ENCODE data around the gene KCNN1.
A peak's percentile ranks its signal among the peaks of the same experiment; 100 is the strongest.

KCNN1 gene

DNA sequence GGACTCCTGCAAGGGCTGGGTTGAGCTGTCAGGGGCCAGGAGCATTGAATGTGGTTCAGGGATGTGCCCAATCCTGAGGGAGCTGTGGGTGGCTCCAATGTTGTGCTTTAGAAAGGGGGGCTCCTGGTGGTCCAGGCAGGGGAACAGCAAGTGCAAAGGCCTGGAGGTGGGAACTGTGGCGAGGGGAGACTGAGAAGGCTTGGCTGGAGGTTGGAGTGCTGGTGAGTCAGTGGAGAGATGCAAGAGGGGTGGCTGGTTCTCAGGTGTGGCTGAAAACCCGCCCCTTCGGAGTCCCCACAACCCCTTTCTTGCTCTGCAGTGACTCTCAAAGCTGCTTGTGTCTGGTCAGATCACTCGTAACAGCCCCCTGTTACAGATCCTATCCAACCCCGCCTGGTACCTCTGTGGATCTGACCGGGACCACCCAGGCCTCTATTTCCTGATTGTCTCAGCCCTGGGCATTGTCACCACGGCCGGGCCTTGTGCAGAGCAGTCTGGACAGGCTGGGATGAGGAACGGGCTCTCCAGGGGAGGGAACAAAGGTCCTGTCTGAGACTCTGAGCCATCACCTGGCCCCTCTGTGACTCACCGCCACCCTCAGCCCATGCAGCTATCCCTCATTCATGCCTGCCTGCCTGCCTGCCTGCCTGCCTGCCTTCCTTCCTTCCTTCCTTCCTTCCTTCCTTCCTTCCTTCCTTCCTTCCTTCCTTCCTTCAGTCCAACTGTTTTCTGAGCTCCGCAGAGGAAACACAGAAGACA is 1.4 kb upstream of the KCNN1 start:
- DNase-seq (ENCODE audit: insufficient read length, low spot score) (peak; percentile 13), FAIRE-seq (no peak)
- TF ChIP-seq, protein P1, sequence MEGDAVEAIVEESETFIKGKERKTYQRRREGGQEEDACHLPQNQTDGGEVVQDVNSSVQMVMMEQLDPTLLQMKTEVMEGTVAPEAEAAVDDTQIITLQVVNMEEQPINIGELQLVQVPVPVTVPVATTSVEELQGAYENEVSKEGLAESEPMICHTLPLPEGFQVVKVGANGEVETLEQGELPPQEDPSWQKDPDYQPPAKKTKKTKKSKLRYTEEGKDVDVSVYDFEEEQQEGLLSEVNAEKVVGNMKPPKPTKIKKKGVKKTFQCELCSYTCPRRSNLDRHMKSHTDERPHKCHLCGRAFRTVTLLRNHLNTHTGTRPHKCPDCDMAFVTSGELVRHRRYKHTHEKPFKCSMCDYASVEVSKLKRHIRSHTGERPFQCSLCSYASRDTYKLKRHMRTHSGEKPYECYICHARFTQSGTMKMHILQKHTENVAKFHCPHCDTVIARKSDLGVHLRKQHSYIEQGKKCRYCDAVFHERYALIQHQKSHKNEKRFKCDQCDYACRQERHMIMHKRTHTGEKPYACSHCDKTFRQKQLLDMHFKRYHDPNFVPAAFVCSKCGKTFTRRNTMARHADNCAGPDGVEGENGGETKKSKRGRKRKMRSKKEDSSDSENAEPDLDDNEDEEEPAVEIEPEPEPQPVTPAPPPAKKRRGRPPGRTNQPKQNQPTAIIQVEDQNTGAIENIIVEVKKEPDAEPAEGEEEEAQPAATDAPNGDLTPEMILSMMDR (IDR thresholded peaks at IDR 0.05; ENCODE audit: insufficient read depth, missing control alignments), result no peak

DNA sequence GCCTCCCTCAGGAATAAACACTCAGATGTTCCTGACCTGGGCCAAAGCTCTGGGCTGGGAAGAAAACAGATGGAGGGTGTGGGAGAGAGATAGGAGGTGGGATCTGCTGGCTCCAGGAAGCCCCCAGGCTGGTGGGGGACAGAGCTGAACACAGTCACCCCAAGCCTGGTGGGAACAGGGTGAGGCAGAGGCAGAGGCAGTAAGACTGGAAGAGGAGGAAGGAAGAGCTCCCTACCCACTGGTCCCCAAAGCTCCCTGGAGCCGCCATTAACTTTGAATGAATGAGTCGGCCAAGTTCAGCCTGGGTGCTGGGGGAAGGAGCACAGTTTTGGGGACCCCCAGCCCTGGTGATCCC is 801 bp upstream of the KCNN1 start:
- peak; percentile 12 for DNase-seq (ENCODE audit: insufficient read length, low spot score)
- TF ChIP-seq, protein P1 (IDR thresholded peaks at IDR 0.05; ENCODE audit: insufficient read depth, missing control alignments), result no peak
- no peak for FAIRE-seq

DNA sequence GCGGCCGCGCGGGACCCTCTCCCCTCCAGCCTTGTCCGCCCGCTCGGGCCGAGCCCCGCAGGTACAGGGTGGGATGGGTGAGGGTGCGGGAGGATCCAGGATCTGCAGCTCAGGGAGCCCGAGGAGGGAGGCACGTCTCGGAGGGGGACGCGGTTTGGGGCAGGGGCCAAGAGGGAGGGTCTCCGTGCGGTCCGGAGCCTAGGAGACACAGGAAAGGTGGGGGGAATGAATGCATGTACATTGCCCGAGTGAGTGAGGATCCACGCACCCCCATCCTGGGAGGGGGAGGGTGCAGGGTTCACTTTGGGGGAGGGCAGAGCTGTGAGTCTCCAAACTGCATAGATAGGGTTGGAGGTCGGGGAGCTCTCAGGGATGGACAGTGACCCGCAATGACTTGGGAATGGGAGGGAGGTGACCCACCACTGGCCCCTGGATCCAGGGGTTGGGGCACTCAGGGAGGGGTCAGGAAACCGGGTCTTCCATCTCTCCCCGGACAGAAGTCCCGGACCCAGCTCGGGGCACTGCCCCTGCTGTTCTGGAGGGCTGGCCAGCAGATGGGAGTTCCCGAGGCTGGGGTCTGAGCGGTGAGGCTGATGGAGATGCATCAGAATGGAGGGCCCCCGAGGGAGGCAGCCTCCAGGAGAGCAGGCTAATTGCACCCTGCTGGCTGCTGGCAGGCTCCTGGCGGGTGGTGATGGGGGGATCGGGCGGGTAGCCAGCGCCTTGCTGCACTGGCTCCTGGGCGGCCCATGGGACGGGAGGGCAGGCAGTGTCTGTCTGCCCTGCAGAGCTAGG is 547 bp downstream of the KCNN1 start:
- FAIRE-seq (no peak), DNase-seq (ENCODE audit: insufficient read length, low spot score) (peak; percentile 19)
- TF ChIP-seq, protein P1 (IDR thresholded peaks at IDR 0.05; ENCODE audit: insufficient read depth, missing control alignments), result no peak

DNA sequence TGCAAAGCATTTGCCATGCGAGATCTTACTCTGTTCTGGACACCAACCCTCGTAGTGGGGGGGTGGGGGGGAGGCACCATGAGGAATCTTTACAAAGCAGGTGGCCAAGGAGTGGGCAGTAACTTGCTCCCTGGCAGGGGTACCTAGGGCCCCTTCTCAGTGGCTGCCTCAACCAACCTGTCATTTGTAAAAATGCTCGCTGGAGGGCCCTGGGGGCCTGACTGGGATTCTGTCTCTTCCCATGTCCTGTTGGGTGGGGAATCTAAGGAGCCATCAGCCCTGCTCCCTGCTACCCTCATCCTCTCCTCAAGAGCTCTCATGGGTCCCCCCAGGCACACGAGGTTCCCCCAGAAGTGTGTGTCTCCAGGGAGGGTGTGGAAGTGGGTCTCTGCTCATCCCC is 1.5 kb downstream of the KCNN1 start:
- FAIRE-seq (no peak), DNase-seq (ENCODE audit: insufficient read length, low spot score) (no peak)
- TF ChIP-seq, protein P1 (IDR thresholded peaks at IDR 0.05; ENCODE audit: insufficient read depth, missing control alignments), result no peak

DNA sequence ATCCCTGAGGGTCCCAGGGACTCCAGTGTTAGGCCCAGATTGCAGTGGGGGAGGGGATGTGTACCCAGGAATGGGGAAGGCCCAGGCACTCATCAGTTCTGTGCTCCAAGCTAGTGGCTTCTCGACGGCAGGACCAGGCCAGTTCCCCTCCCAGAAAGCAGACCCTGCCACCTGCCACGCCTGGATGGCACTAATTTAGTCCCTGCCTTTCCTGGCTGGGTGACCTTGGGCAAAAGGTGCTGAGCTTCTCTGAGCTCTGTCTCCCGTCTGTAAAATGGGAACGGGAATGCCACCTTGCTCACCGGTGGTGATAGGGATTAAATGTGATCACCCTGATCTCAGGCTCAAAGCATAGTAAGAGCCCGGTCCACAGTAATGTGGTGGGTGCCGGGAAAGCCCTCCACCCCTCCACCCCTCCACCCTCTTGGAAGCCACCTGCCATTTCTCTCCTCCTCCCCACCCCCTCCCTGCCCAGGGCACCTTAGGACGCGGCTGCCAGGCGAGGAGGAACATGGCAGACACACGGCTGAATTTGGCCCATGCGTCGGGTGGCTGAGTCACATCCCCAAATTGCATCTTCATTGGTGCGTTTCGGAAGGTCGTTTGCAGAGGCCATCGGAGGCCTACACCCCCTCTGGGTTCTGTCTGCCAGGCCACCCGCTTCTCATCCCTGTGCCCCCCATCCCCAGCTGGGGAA is 2.3 kb downstream of the KCNN1 start:
- no peak for DNase-seq (ENCODE audit: insufficient read length, low spot score)
- TF ChIP-seq, protein P1 (IDR thresholded peaks at IDR 0.05; ENCODE audit: insufficient read depth, missing control alignments), result no peak
- FAIRE-seq, result no peak

DNA sequence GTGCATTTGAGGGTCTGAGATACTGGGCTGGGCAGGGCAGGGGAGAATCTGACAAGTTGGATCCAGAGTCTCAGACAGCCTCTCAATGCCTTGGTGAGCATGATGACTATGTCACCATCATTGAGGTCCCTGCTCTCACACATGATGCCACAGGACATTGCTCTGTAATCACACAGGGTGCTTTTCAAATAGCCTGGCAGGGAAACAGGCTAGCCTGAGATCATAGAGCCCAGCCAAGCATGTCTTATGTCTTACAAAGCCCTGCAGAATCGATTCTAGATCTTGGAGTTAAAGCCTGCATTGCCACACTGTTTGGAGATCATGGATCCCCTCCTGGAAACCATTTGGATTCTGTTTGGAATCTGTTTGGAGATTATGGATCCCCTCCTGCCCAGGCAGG is 5.3 kb downstream of the KCNN1 start:
- FAIRE-seq (no peak), DNase-seq (ENCODE audit: insufficient read length, low spot score) (no peak)
- TF ChIP-seq, protein P1 (IDR thresholded peaks at IDR 0.05; ENCODE audit: insufficient read depth, missing control alignments), result no peak
